Fibroblast of the aortic adventitia (primary cell): ENCODE results near the gene NOC2L. TPM values are rescaled to one million over a fixed set of nuclear protein-coding genes. Genes with fewer than 3 reads are reported as not detected.

Experiments used
- DNase-seq: peaks from one replicate; pipeline ENCODE4 v3.0.0-alpha.2; 2010; ENCODE audit warnings: low read depth
- H3K4me3 ChIP-seq: 2 replicates; pipeline ENCODE4 v1.5.1; 2011; ENCODE audit warnings: low read depth, mild to moderate bottlenecking, control low read depth, low read length, moderate library complexity
- CTCF ChIP-seq: IDR thresholded peaks from 2 replicates; pipeline ENCODE4 v1.5.1; 2011; ENCODE audit warnings: mild to moderate bottlenecking, low read length, control low read depth, inconsistent platforms; ENCODE audit not compliant: insufficient read depth
- total RNA-seq: library from RNA; depleted of rRNA; stranded (reverse); fragments of >200 nt; gene quantifications from 2 replicates; pipeline ENCODE4 v1.2.3, GENCODE V29; 2012; ENCODE audit warnings: low replicate concordance

NOC2L gene
- total RNA-seq, 1 donor = 54.1 TPM

- no peak for TF ChIP-seq CTCF
- peak overlapping the region; percentile 57 for H3K4me3 ChIP-seq
- peak; percentile 33 for DNase-seq
These were observed 34.1 kb downstream of the NOC2L start for GRCh38 chr1:924656-925560.

- no peak for DNase-seq
- no peak for TF ChIP-seq CTCF
- peak overlapping the region; percentile 57 for H3K4me3 ChIP-seq
These were observed 34.9 kb downstream of the NOC2L start for GRCh38 chr1:923991-924655.

- DNase-seq = peak; percentile 67
- no peak for TF ChIP-seq CTCF
- H3K4me3 ChIP-seq = peak within 1 kb of the TSS; percentile 57
These were observed 35.7 kb downstream of the NOC2L start, which contains the start of gene SAMD11 for GRCh38 chr1:923131-923990. SAMD11 (plus strand) TSS chr1:923923; CDS start chr1:924432, 509 bp downstream.

GRCh38 chr1:921011-921837 lies 37.8 kb downstream of the NOC2L start:
- DNase-seq = peak; percentile 67
- TF ChIP-seq CTCF = peak; percentile 67
- no peak overlapping the region for H3K4me3 ChIP-seq

- no peak for DNase-seq
- no peak for TF ChIP-seq CTCF
- no peak overlapping the region for H3K4me3 ChIP-seq
These were observed 38.5 kb downstream of the NOC2L start for GRCh38 chr1:920521-920920.
